GM18520 (cell line): ENCODE results near the gene CLASRP.
"Not testable (repeated sequence)": the region's sequence is repeated elsewhere in the genome, so short reads cannot be mapped to it uniquely, and the experiment has no call there.

ENCODE experiments used
- ATAC-seq: cut with Tn5 transposase; IDR thresholded peaks from one replicate; pipeline ENCODE4 v1.9.1; 2021; ENCODE audit not compliant: unreplicated experiment

Gene CLASRP, protein sequence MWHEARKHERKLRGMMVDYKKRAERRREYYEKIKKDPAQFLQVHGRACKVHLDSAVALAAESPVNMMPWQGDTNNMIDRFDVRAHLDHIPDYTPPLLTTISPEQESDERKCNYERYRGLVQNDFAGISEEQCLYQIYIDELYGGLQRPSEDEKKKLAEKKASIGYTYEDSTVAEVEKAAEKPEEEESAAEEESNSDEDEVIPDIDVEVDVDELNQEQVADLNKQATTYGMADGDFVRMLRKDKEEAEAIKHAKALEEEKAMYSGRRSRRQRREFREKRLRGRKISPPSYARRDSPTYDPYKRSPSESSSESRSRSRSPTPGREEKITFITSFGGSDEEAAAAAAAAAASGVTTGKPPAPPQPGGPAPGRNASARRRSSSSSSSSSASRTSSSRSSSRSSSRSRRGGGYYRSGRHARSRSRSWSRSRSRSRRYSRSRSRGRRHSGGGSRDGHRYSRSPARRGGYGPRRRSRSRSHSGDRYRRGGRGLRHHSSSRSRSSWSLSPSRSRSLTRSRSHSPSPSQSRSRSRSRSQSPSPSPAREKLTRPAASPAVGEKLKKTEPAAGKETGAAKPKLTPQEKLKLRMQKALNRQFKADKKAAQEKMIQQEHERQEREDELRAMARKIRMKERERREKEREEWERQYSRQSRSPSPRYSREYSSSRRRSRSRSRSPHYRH

DNA sequence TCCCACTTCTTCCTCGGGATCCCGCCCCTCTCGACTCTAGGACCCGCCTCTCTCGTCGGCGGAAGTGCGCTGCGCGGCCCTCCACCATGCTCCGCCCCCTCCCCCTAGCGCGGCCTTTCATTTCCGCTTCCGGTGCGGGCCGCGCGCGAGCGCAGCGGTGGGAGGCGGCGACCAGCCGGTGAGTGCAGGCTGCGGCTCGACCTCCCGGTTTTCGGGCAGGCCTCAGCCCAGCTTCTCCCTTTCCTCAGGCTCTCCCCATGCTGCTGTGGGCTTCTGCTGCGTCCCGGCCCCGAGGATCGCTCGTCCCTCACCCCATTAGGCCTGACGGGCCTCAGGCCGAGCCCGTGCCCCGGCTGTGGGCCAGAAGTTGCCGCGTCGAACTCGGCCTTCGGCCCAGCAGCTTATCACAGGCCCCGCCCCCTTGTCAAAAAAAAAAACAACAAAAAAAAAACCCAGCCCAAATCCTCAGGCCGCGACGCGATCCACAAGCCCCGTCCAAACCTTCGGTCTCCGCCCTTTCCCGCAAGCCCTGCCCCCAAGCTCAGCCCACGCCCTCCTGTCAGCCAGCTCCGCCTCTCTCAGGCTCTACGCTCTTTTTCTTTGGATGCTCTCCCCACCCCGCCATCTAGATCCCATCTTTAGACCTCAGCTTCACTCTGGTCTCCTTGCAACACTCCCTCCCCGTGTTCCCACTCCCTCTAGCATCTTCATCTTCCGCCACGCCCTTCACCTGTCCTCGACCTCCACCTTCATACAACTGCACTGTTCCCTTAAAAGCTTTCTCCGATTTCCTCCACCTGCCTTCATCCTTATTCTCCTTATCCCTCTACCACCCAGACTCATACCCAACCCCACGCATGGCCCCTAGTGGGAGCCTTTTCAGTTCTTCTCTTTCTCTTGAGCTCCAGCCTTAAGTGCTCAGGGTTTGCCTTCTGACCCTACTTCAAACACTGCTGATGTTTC, at the start of gene CLASRP:
CLASRP (plus strand) TSS at position 115 of the 963 bp plus-strand sequence. CDS start 1,168 bp downstream, outside the sequence.
- ATAC-seq = peak; percentile 81

DNA sequence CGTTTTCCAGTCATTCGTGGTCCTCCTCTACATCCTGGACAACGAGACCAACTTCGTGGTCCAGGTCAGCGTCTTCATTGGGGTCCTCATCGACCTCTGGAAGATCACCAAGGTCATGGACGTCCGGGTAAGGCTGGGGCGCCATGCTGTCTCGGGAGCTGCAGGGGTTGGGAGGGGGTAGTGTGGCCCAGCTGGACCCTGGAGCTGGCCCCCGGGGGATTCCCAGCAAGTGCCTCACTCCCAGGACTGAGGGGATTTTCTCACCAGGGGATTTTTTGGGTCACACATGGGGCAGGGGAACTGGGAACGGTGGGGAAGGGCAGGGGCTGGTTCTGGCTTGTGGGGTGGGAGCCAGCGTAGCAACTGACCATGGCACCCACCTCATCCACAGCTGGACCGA, 48.4 kb upstream of the CLASRP start:
- ATAC-seq = no peak

DNA sequence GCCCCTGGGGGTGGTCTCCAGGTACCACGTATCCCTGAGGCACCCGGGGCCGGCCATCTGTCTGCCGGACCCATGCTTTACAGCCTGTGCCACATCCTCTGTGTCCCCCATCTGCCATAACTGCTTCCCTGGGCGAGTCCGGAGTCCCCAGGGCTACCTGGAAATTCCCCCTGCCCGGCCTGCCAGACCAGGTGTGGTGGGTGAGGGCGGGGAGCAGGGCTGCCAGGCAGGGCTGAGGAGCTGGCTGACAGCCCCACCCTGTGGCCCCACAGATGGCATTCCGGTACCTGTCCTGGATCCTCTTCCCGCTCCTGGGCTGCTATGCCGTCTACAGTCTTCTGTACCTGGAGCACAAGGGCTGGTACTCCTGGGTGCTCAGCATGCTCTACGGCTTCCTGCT, 47.9 kb upstream of the CLASRP start:
- ATAC-seq = no peak

DNA sequence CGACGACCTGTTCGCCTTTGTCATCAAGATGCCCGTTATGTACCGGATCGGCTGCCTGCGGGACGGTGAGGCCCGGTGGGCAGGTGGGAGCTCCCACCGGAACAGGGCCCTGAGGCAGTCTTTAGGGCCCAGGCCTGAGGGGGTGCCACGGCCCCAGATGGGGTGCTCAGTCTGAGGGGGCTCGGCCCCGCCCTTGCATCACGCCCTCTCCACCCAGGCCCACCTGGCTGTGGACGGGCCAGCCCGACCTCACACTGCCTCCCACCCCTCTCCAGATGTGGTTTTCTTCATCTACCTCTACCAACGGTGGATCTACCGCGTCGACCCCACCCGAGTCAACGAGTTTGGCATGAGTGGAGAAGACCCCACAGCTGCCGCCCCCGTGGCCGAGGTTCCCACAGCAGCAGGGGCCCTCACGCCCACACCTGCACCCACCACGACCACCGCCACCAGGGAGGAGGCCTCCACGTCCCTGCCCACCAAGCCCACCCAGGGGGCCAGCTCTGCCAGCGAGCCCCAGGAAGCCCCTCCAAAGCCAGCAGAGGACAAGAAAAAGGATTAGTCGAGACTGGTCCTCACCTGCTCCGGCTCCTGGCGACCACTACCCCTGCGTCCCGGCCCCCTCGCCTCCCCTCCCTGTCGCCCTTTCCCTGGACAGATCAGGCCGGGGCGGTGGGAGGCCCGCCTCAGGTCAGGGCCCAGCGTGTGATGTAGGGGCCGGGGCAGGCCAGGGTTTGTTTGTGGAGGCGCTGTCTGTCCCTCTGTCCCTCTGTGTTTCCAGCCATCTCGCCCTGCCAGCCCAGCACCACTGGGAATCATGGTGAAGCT, 46.3 kb upstream of the CLASRP start:
- ATAC-seq = no peak

DNA sequence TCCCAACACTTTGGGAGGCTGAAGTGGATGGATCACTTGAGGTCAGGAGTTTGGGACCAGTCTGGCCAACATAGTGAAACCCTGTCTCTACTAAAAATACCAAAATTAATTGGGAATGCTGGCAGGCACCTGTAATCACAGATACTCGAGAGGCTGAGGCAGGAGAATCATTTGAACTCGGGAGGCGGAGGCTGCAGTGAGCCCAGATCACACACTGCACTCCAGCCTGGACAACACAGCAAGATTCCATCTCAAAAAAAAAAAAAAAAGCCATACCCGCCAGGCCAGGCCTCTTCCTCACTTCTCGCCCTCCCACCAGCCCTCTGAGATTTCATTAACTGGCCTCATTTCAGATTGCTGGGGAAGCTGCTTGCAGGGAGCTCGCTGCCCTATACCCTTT, 45.3 kb upstream of the CLASRP start:
- ATAC-seq = no peak

DNA sequence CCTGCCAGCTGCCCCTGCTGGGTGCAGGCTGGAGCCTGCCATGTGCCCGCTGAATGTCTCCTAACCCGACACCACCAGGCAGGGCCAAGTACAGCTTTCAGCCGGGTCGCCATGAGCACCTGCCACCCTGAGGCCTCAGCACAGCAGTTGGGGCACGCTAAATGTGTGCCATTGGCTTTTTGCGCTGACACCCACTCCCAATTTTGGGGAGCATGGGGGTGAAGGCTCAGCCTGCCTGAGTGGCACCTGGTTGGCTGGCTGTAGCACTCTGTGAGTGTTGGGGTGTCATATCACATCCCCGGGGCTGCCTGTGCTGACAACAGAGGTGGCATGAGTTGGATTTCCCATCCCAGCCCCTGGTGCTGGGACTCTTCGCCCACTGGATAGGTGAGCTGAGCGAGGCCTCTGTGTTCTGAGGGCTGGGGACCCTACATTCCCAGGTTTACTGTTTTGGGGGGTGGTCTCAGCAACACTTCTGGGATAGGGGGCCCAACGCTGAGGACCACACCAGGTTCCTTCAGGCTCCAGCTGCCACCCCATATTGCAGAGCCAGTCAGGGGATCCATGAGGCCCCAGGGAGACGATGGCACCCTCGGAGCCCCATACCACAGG, 44.8 kb upstream of the CLASRP start:
- no peak for ATAC-seq

DNA sequence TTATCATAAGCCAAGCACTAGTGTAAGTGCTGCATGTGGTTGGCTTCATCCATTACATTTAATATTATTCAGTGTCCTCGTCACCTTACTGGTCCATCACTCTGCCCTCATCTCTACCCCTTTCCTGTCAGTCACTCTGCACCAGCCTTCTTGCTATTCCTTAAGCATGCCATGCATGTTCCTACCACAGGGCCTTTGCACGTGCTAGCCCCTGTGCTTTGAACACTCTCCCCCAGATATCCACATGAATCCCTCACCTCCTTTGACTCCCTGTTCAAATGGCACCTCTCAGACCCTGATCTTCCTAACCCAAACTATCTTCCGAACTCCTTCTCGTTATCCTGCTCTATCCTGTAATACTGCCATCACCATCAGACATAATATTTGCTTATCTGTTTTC, 40.8 kb upstream of the CLASRP start:
- ATAC-seq = no peak

DNA sequence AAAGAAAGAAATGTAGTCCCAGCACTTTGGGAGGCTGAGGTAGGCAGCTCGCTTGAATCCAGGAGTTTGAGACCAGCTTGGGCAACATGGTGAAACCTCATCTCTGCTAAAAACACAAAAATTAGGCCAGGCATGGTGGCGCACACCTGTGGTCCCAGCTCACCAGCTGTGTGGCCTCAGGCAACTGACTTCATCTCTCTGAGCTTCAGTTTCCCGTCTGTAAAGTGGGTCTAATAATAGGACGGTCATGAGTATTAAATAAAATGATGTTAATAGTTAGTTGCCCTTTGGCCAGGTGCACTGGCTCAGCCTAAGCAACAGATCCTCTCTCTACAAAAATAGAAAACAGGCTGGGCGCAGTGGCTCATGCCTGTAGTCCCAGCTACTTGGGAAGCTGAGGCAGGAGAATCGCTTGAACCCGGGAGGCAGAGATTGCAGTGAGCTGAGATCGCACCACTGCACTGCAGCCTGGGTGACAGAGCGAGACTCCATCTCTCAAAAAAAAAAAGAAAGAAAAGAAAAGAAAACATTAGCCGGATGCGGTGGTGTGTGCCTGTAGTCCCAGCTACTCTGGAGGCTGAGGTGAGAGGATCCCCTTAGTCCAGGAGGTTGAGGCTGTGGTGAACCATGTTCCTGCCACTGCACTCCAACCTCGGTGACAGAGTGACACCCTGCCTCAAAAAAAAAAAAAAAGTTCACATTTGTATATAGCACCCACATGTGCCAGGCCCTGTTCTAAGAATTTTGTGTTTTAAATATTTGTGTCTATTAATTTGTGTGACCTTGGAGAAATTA, 39.5 kb upstream of the CLASRP start:
- not testable (repeated sequence) for ATAC-seq

DNA sequence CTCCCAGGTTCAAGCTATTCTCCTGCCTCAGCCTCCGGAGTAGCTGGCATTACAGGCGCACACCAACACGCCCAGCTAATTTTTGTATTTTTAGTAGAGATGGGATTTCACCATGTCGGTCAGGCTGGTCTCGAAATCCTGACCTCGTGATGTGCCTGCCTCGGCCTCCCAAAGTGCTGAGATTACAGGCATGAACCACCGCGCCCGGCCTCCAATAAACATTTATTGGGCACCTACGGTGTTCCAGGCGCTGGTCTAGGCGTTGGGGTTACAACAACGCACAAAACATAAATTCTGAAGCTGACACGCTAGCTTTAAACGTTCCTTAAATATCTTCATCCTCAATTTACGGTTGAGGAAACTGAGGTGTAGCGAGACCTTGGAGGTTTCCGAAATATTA, 38.2 kb upstream of the CLASRP start:
- ATAC-seq = not testable (repeated sequence)

DNA sequence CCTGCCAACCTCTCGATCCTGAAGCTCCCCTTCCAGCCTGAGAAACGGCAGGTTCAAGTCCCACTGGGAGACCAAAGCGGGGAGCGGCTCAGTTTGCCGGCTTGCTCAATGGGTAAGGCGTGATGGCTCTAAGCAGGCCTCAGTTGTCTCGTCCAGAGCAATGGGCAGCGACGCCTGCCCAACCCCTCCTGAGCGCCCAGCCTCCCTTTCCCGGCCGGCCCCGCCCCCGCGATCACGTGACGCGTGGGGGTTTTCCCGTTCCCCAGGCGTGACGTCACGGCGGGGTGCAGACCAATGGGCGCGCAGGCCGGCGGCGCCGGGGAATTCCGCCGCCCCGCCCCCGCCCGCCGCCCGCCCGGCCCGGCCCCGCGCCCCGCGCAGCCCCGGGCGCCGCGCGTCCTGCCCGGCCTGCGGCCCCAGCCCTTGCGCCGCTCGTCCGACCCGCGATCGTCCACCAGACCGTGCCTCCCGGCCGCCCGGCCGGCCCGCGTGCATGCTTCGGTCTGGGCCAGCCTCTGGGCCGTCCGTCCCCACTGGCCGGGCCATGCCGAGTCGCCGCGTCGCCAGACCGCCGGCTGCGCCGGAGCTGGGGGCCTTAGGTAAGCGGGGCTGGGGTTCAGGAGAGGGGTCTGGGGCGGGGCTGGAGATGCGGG, 37.6 kb upstream of the CLASRP start, which contains the start of gene RELB:
RELB (plus strand) TSS at position 378 of the 653 bp plus-strand sequence; CDS start at position 494, 116 bp downstream.
- peak; percentile 49 for ATAC-seq

DNA sequence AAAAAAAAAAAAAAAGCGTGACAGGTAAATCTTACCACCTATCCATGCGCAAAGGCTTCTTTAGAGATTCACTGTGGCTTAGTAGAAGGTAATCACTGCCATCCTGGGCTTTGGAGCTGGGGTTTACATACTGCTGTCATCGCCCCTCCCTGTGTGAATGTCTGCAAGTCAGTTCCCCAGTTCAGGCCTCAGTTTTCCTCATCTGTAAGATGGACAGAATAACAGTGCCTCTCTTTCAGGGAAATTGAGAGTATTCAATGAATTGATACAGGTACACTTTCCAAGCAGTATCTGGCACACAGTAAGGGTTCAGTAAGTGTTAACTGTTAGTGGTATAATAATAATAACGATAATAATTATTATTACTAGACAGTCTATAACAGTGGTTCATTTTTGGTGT, 35.4 kb upstream of the CLASRP start:
- no peak for ATAC-seq

DNA sequence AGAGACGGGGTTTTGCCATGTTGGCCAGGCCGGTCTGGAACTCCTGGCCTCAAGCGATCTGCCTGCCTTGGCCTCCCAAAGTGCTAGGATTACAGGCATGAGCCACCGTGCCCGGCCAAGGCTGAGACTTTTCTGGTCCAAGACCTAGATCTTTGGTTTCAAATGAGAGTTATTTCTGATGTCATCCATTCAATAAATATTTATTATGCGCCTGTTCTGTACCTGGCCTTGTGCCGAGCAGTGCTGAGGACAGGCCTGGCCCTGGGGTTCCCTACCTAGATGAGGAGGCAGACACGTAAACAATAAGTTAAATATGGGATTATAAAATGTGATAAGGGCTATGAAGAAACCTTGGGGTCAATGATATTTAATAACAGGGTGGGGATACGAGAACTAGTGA, 33.1 kb upstream of the CLASRP start:
- ATAC-seq = no peak

DNA sequence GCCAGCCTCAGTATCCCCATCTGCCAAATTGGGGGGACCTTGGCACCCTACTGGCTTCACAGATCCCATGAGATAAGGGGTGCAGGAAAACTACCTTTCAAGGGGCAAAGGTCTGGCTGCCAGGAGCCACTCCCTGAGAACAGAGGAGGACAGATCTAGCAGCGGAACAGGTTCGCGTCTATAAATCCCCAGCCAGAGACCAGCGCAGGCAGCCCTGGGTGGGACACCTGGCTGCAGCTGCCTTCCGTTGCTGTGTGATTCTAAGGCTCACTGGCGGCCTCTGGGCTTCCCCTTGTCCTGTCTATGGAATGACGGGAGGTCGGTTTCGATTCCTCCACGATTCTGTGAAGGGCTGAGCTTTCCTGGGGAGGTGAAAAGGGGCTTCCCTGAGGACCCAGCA, 30.3 kb upstream of the CLASRP start:
- ATAC-seq = no peak

DNA sequence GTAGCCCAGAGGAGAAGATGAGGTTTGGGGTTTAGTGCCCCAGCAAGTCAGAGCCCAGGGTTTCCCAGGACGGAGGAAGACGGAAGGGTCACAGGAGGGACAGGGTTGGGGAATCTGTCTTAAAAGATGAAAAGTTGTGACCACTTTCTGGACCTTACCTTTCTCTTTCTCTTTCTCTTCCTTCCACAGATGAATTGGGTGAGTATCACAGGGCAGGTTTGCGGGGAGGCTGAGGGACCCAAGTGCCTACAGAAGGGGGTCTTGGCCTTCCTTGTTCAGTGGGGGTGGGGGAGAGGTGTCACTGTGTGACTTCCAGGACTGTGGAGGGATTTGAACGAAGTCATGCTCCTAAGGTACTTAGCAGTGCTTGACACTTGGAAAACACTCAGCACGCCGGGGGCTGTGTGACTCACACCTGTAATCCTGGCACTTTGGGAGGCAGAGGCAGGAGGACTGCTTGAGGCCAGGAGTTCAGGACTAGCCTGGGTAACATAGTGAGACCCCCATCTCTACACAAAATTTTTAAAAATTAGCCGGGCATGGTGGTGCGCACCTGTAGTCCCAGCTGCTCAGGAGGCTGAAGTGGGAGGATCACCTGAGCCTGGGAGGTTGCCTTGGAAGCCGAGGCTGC, 29.1 kb upstream of the CLASRP start:
- no peak for ATAC-seq

DNA sequence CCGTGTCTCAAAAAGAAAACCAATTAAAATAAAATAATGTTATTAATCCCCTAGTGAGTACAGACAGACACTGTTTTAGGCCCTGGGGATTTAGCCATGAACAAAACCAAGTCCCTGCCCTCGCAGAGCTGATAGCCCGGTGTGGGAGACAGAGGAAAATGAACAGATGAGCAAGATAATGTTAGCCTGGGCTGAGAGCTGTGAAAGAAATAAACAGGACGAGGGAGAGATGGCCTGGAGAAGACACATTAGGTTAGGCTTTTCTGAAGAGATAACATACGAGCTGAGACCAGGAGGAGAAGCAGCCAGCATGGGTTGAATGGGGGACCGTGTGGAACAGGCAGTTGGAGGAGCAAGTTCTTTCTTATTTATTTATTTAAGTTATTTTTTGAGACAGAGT, 28.5 kb upstream of the CLASRP start:
- ATAC-seq = no peak

DNA sequence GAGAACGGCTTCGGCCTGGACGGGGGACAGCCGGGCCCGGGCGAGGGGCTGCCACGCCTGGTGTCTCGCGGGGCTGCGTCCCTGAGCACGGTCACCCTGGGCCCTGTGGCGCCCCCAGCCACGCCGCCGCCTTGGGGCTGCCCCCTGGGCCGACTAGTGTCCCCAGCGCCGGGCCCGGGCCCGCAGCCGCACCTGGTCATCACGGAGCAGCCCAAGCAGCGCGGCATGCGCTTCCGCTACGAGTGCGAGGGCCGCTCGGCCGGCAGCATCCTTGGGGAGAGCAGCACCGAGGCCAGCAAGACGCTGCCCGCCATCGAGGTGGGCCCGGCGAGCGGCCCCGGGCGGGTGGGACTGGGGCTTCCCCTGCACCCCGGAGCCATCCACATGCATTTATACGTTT, 26.9 kb upstream of the CLASRP start:
- no peak for ATAC-seq

DNA sequence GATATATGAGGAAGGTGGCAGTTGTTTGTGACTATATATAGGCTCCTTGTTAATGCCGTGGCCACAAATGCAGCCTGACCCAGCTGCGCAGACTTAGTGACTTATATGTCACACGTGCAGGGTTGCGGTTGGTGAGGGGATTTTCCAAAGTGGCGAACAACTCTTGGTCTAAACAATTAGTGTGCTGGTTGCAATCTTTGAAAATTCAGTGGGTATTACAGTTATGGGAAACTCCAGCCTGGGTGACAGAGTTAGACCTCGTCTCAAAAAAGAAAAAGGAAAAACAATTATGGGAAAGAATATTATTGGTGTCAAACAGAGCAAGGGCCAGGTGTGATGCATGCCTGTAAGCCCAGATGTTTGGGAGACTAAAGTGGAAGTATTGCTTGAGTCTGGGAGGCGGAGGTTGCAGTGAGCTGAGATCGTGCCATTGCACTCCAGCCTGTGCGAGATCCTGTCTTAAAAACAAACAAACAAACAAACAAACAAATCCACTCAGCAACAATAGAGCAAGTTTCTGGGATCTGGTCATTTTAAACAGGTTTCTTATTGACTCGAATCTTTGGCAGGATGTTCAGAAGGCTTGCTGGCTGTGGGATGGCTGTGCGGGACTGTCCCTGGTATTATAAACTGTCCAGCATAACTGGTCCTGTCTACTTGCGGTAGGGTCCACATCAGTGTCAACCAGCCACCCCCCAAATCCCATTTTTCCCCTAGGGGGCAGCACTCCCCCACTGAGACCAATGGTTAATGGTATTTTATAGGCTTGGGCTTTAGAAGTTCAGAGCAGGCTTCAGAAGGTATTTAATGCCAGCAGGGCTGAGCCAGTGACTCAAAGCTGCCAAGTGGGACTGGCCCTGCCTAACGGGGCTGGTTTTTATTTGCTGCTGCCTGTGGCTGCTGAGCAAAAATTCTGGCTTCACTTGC, 22.2 kb upstream of the CLASRP start:
- peak; percentile 81 for ATAC-seq
